Bronchial epithelial cell (primary cell): ENCODE measurements around the gene CCDC137. TPM values are rescaled to one million over a fixed set of nuclear protein-coding genes. Genes with fewer than 3 reads are reported as not detected.

Experiments
- DNase-seq: peaks from one replicate; pipeline ENCODE4 v3.0.0-alpha.2; 2010; ENCODE audit warnings: low read depth
- FAIRE-seq: peaks from 2 replicates; lab custom pipeline; 2011; peaks lifted over from hg19 to GRCh38; lab: Jason Lieb, UNC
- H3K27me3 ChIP-seq: 2 replicates; pipeline ENCODE4 v1.5.1; 2011; ENCODE audit warnings: low read length; ENCODE audit not compliant: control insufficient read depth, insufficient read depth
- H3K36me3 ChIP-seq: 2 replicates; pipeline ENCODE4 v1.5.1; 2011; ENCODE audit warnings: low read length; ENCODE audit not compliant: control insufficient read depth, insufficient read depth
- H3K4me3 ChIP-seq: 2 replicates; pipeline ENCODE4 v1.5.1; 2011; ENCODE audit warnings: mild to moderate bottlenecking, low read depth, low read length, control low read depth
- total RNA-seq: library from RNA; depleted of rRNA; stranded (reverse); fragments of >200 nt; gene quantifications from 2 replicates; pipeline ENCODE4 v1.2.1, GENCODE V29; 2014
- TF ChIP-seq, protein P1 (sequence below): IDR thresholded peaks from 2 replicates; pipeline ENCODE4 v1.5.1; 2011; ENCODE audit warnings: mild to moderate bottlenecking, moderate library complexity, low read length, control low read depth, inconsistent platforms; ENCODE audit not compliant: insufficient read depth, severe bottlenecking

The CCDC137 gene
- total RNA-seq, 1 donor from 2014 or later: 6.8 TPM

DNA sequence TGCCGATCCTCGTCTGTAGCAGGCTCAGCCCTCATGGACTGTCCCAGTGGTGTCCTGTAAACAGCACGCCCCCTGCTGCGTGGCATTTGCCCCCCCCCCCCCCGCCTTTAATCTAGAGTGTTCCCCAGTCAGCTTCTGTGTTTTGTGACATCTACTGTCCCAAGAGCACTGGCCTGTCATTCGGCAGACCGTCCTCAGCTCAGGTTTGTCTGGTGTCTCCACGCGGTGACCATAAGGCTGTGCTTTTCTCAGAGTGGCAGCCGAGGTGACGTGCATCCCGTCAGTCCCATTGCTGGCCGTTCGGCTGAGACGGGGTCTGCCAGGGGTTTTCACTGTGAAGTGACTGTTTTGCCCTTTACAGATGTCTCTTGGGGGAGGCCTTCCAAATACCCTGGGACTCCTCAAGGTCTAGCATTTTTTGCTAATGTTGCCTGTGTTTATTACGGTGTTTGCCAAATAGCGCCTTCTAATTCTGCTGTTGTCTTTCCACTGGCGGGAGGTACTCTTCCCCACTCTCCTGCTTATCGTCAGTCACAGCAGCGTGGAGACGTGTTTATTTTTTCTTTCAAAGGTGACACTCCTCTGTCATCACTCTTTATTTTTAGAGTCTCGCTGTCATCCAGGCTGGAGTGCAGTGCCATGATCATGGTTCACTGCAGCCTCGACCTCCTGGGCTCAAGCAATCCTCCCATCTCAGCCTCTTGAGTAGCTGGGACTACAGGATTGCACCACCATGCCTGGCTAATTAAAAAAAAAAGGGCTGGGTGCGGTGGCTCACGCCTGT lies 30.9 kb downstream of the CCDC137 start:
- H3K4me3 ChIP-seq: no peak overlapping the region
- peaks cover 40% of the 10 kb centered on the region for H3K36me3 ChIP-seq
- FAIRE-seq (peak; percentile 36), DNase-seq (no peak)
- TF ChIP-seq, protein P1, sequence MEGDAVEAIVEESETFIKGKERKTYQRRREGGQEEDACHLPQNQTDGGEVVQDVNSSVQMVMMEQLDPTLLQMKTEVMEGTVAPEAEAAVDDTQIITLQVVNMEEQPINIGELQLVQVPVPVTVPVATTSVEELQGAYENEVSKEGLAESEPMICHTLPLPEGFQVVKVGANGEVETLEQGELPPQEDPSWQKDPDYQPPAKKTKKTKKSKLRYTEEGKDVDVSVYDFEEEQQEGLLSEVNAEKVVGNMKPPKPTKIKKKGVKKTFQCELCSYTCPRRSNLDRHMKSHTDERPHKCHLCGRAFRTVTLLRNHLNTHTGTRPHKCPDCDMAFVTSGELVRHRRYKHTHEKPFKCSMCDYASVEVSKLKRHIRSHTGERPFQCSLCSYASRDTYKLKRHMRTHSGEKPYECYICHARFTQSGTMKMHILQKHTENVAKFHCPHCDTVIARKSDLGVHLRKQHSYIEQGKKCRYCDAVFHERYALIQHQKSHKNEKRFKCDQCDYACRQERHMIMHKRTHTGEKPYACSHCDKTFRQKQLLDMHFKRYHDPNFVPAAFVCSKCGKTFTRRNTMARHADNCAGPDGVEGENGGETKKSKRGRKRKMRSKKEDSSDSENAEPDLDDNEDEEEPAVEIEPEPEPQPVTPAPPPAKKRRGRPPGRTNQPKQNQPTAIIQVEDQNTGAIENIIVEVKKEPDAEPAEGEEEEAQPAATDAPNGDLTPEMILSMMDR: no peak
- no peaks in the 10 kb centered on the region for H3K27me3 ChIP-seq

DNA sequence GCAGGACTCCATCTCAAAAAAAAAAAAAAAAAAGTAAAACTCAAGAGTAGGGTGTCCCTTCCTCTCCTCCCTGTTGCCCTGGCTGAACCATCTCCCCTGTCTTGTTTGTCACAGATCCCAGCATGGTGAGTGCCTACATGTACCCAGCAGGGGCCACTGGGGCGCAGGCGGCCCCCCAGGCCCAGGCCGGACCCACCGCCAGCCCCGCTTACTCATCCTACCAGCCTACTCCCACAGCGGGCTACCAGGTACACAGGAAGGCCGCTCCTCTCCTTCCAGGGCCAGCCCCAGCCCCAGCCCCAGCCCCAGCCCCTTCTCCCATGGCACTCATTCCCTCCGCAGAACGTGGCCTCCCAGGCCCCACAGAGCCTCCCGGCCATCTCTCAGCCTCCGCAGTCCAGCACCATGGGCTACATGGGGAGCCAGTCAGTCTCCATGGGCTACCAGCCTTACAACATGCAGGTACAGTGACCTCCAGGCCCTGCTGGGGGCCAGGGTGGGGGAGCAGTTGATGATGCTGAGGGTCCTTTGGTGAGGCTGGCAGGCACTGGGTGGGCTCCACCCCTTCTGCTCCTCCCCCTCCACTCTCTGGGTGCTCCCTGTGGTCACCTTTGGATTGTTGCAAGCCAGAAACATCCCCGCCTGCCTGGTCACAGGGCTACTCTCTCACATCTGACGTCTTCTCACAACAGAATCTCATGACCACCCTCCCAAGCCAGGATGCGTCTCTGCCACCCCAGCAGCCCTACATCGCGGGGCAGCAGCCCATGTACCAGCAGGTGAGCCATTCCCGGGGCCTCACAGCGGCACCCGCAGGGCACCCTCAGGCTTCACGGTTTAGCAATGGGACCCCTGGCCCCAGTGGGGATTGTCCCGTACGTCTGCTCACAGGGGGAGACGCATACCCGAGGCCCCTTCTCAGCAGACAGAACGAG lies 34.1 kb downstream of the CCDC137 start:
- Histone ChIP-seq H3K36me3 (peaks cover 26% of the 10 kb centered on the region), H3K4me3 (no peak overlapping the region), H3K27me3 (no peaks in the 10 kb centered on the region)
- TF ChIP-seq, protein P1: no peak
- FAIRE-seq (no peak), DNase-seq (no peak)

DNA sequence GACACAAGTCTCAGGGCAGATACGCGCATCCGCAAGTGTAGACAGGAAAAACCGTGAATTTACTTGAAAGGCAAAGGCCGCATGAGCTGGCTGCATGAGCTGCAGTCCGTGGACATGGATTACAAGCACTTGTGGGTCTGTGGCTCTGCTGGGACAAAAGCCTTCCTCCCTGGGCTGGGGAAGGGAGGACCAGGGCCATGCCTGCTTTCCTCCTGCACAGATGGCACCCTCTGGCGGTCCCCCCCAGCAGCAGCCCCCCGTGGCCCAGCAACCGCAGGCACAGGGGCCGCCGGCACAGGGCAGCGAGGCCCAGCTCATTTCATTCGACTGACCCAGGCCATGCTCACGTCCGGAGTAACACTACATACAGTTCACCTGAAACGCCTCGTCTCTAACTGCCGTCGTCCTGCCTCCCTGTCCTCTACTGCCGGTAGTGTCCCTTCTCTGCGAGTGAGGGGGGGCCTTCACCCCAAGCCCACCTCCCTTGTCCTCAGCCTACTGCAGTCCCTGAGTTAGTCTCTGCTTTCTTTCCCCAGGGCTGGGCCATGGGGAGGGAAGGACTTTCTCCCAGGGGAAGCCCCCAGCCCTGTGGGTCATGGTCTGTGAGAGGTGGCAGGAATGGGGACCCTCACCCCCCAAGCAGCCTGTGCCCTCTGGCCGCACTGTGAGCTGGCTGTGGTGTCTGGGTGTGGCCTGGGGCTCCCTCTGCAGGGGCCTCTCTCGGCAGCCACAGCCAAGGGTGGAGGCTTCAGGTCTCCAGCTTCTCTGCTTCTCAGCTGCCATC lies 34.9 kb downstream of the CCDC137 start:
- peaks cover 25% of the 10 kb centered on the region for H3K36me3 ChIP-seq

DNA sequence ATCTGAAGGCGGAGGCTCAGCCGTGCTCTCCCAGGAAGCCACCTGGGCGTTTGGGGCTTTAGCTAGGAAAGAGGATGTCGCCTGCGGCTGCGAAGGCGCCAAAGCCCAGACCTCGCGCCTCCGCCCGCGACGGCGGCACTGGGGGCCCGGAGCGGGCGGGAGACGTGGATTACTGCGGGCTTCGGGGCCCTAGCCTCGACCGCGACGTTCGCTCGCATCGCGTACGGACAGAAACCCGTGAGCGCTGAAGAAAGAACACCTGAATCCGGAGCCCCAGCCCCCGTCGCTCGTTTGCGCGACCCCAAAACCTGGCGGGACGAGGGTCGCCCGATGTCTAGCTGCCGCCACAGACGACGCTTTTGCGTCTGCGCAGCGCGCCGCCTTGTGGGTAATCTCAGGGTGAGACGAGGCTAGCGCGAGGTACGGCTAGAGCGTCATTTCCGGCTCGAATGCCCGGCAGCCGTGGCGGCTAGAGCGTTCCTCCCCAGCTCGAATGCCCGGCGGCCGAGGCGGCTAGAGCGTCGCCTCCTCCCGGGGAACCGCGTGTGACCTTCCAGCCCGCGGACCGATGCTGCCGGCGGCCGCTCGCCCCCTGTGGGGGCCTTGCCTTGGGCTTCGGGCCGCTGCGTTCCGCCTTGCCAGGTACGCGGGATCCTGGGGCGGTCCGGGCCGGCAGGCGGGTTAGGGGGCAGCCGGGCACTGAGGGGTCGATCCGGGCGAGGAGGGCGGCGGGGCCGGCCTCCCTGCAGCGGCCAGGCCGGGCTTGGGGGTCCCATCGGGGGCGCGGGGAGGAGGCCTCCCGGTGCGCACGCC lies 36.6 kb downstream of the CCDC137 start, which contains the start of gene MRPL12:
TSS of gene MRPL12 (plus strand) at position 434 of the 813 bp plus-strand sequence. CDS start at position 569, 135 bp downstream.
- peak; percentile 80 for DNase-seq
- peak within 1 kb of the TSS; percentile 68 for H3K4me3 ChIP-seq
- FAIRE-seq: no peak
- no peaks in the 10 kb centered on the region for H3K27me3 ChIP-seq
- H3K36me3 ChIP-seq: peaks cover 26% of the 10 kb centered on the region
- TF ChIP-seq, protein P1: peak; percentile 30

More for the DNA sequence above, 34.9 kb downstream of the CCDC137 start:
- H3K4me3 ChIP-seq: no peak overlapping the region
- TF ChIP-seq, protein P1: no peak
- FAIRE-seq: no peak
- no peaks in the 10 kb centered on the region for H3K27me3 ChIP-seq
- no peak for DNase-seq
